PC-3 (cell line): ENCODE data around the gene PTPRH. TPM values are rescaled to one million over a fixed set of nuclear protein-coding genes. Genes with fewer than 3 reads are reported as not detected.
A peak's percentile ranks its signal among the peaks of the same experiment; 100 is the strongest.

Experiments
- ATAC-seq: fragments of 200-7000 bp; cut with Tn5 transposase; 2 replicates; pipeline ENCODE4 v1.9.1; 2020; ENCODE audit warnings: mild to moderate bottlenecking, moderate library complexity
- BruUV-seq: library from RNA; stranded (reverse); fragments of 400-500 nt; replicated peaks from 2 replicates; lab custom pipeline; 2021; lab: Mats Ljungman, UMichigan
- CTCF ChIA-PET: fragments of 300-600 bp; sonication (Branson Sonifier 250); formaldehyde crosslinking; loops from one replicate; lab custom pipeline; 2022; ENCODE audit warnings: antibody characterized with exemption; lab: Charles Lee
- POLR2A ChIA-PET: fragments of 300-600 bp; sonication (Branson Sonifier 250); formaldehyde crosslinking; loops from one replicate; lab custom pipeline; 2022; ENCODE audit warnings: antibody characterized with exemption; ENCODE audit not compliant: unreplicated experiment; lab: Charles Lee
- DNase-seq: peaks from one replicate; pipeline ENCODE4 v3.0.0-alpha.2; 2015
- H2AFZ ChIP-seq: fragments of 300-600 bp; sonication (generic); 2 replicates; pipeline ENCODE4 v1.6.0; 2016; ENCODE audit warnings: antibody characterized with exemption, low read length
- H3F3A ChIP-seq: fragments of 300-600 bp; sonication (generic); one replicate; pipeline ENCODE4 v1.6.0; 2017; ENCODE audit warnings: antibody characterized with exemption, low read length, control low read depth, mild to moderate bottlenecking; ENCODE audit not compliant: unreplicated experiment
- H3K27ac ChIP-seq: fragments of 300-600 bp; sonication (generic); 2 replicates; pipeline ENCODE4 v1.5.1; 2016; ENCODE audit warnings: mild to moderate bottlenecking, low read length
- H3K27me3 ChIP-seq: fragments of 300-600 bp; sonication (generic); 2 replicates; pipeline ENCODE4 v1.6.1; 2016; ENCODE audit warnings: low read length, mixed read lengths
- H3K36me3 ChIP-seq: fragments of 300-600 bp; sonication (generic); 2 replicates; pipeline ENCODE4 v1.6.1; 2016; ENCODE audit warnings: low read depth, mixed run types, low read length, mixed read lengths
- H3K4me1 ChIP-seq: fragments of 300-600 bp; sonication (generic); 2 replicates; pipeline ENCODE4 v1.5.1; 2016; ENCODE audit warnings: low read length; ENCODE audit not compliant: insufficient read depth
- H3K4me2 ChIP-seq: fragments of 300-600 bp; sonication (generic); 2 replicates; pipeline ENCODE4 v1.6.0; 2016; ENCODE audit warnings: low read length
- H3K4me3 ChIP-seq: fragments of 300-600 bp; sonication (generic); 2 replicates; pipeline ENCODE4 v1.5.1; 2016; ENCODE audit warnings: mild to moderate bottlenecking, low read length, mixed read lengths
- H3K79me2 ChIP-seq: fragments of 300-600 bp; sonication (generic); 2 replicates; pipeline ENCODE4 v1.6.1; 2017; ENCODE audit warnings: low read length, mixed read lengths
- H3K9ac ChIP-seq: fragments of 300-600 bp; sonication (generic); 2 replicates; pipeline ENCODE4 v1.6.0; 2016; ENCODE audit warnings: mild to moderate bottlenecking, low read length
- H3K9me2 ChIP-seq: fragments of 300-600 bp; sonication (generic); replicated peaks from 2 replicates; pipeline ENCODE4 v1.6.1; 2016; ENCODE audit warnings: mixed run types, low read length, mixed read lengths
- H3K9me3 ChIP-seq: fragments of 300-600 bp; sonication (generic); 2 replicates; pipeline ENCODE4 v1.6.1; 2016; ENCODE audit warnings: low read length, mixed read lengths
- H4K20me1 ChIP-seq: fragments of 300-600 bp; sonication (generic); 2 replicates; pipeline ENCODE4 v1.6.1; 2016; ENCODE audit warnings: low read length, mixed read lengths
- EZH2 ChIP-seq: fragments of 300-600 bp; sonication (generic); IDR thresholded peaks from one replicate; pipeline ENCODE4 v1.6.1; 2017; ENCODE audit warnings: antibody characterized with exemption, mild to moderate bottlenecking, low read length; ENCODE audit not compliant: unreplicated experiment
- EZH2phosphoT487 ChIP-seq: fragments of 300-600 bp; sonication (generic); IDR thresholded peaks from 2 replicates; pipeline ENCODE4 v1.6.1; 2018; ENCODE audit warnings: mild to moderate bottlenecking, antibody characterized with exemption, low read length, borderline replicate concordance
- intact Hi-C: fragments of 100-400 bp; cut with micrococcal nuclease; formaldehyde crosslinking; loops from 2 replicates; pipeline ENCODE4 v1.9.0; 2023
- total RNA-seq: library from RNA; depleted of rRNA; stranded (reverse); fragments of >200 nt; gene quantifications from 2 replicates; pipeline ENCODE4 v1.2.3, GENCODE V29; 2014
- TF ChIP-seq, protein P1 (sequence below): fragments of 300-600 bp; sonication (generic); conservative IDR thresholded peaks from 2 replicates; pipeline ENCODE4 v1.5.1; 2017; ENCODE audit warnings: antibody characterized with exemption, low read depth, mild to moderate bottlenecking, low read length

Gene PTPRH
- total RNA-seq, 1 experiment from 2014 or later, result 10.9 TPM

GRCh38 chr19:55152017-55152416, 57.3 kb downstream of the PTPRH start:
- POLR2A ChIA-PET, result no interaction called here
- peaks cover 2% of the 10 kb centered on the region; the same call in 1 of the 2 replicates for H3K4me1 ChIP-seq
- ATAC-seq, result peak; percentile 6; the same call in 1 of the 2 replicates

DNA sequence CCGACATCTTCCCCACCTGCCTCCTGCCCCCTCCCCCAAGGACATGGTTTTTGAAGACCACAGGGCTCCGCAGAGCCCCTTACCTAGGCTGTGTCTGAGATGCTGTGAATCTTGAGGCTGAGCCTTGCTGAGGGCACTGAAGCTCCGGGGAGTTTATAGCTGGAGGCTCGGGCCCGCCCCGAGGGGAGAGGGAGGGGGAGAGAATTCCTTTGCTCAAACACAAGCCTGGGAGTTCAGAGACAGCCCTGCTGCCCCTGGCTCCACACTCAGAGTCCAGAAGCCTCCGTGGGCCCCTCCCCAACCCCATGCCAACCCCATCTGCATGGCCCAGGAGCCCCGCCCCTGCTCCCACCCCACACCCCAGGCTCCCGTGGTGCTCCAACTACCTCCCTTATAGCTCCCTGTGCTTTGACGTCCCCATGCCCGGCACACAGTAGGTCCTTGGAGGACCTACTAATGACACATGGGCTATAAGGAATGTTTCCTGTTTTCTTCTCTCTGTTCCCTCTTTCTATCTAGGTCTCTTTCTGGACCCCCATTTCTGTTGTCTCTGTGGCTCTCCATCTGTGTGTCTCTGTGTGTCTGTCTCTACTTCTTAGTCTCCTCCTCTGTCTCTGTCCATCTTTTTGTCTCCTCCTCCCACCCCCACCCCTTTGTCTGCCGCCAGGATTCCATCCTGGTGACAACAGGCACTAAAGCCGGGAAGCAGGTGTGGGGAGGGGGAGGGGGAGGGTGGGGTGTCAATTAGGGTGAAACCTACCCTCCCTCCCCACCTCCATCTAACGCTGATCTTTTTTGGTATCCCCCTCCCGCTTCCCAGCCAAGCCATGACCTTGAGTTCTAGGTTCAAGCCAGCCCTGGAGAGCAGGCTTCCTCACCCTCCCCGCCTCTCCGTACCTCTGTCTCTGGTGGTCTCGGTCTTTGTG, 60.0 kb downstream of the PTPRH start, which contains the start of gene TNNT1:
TSS of gene TNNT1 (minus strand) at position 129 of the 926 bp plus-strand sequence. CDS start 2,049 bp downstream, outside the sequence.
- CTCF ChIA-PET, result interaction anchor here (0.5 to 1.0 kb wide), 2 partner anchors 12 to 108 kb away, joined by 3 to 4 read pairs; no protein-coding TSS in a partner anchor
- TF ChIP-seq EZH2 (no peak), EZH2phosphoT487 (no peak)
- TF ChIP-seq, protein P1, sequence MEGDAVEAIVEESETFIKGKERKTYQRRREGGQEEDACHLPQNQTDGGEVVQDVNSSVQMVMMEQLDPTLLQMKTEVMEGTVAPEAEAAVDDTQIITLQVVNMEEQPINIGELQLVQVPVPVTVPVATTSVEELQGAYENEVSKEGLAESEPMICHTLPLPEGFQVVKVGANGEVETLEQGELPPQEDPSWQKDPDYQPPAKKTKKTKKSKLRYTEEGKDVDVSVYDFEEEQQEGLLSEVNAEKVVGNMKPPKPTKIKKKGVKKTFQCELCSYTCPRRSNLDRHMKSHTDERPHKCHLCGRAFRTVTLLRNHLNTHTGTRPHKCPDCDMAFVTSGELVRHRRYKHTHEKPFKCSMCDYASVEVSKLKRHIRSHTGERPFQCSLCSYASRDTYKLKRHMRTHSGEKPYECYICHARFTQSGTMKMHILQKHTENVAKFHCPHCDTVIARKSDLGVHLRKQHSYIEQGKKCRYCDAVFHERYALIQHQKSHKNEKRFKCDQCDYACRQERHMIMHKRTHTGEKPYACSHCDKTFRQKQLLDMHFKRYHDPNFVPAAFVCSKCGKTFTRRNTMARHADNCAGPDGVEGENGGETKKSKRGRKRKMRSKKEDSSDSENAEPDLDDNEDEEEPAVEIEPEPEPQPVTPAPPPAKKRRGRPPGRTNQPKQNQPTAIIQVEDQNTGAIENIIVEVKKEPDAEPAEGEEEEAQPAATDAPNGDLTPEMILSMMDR, result no peak
- H3F3A ChIP-seq, result peaks cover 5% of the 10 kb centered on the region
- DNase-seq (peak; percentile 25), ATAC-seq (no peak)
- no TSS peak for BruUV-seq
- H3K9me2 ChIP-seq, result no peaks in the 10 kb centered on the region
- POLR2A ChIA-PET, result no interaction called here
- H3K4me1 ChIP-seq, result peaks cover 6% of the 10 kb centered on the region; the same call in 1 of the 2 replicates
- no peak within 1 kb of the TSS for H3K27ac ChIP-seq
- no peak within 1 kb of the TSS for H3K4me2 ChIP-seq
- H3K4me3 ChIP-seq, result no peak within 1 kb of the TSS
- H3K36me3 ChIP-seq, result no peaks in the 10 kb centered on the region
- intact Hi-C loops, result no loop called here
- no peaks in the 10 kb centered on the region for H3K9me3 ChIP-seq
- no peak within 1 kb of the TSS for H2AFZ ChIP-seq
- no peak within 1 kb of the TSS for H3K9ac ChIP-seq
- 0 out of 2 replicates have a peak, but pooled peaks cover 3% of the 10 kb centered on the region for H3K79me2 ChIP-seq
- H3K27me3 ChIP-seq, result no peaks in the 10 kb centered on the region
- H4K20me1 ChIP-seq, result no peaks in the 10 kb centered on the region

More at GRCh38 chr19:55152017-55152416, 57.3 kb downstream of the PTPRH start:
- no peaks in the 10 kb centered on the region for H3K79me2 ChIP-seq
- H3F3A ChIP-seq, result peaks cover 5% of the 10 kb centered on the region
- no peak overlapping the region for H3K9ac ChIP-seq
- CTCF ChIA-PET, result no interaction called here
- H3K27me3 ChIP-seq, result no peaks in the 10 kb centered on the region
- intact Hi-C loops, result no loop called here
- no peak overlapping the region for H3K4me3 ChIP-seq
- peak; percentile 39 for DNase-seq
- H3K4me2 ChIP-seq, result no peak overlapping the region
- H3K36me3 ChIP-seq, result no peaks in the 10 kb centered on the region
- BruUV-seq, result no TSS peak
- peak overlapping the region; percentile 27; the same call in 1 of the 2 replicates for H3K27ac ChIP-seq
- H3K9me2 ChIP-seq, result no peaks in the 10 kb centered on the region
- no peak for TF ChIP-seq EZH2
- TF ChIP-seq EZH2phosphoT487, result no peak
- TF ChIP-seq, protein P1, result no peak
- no peaks in the 10 kb centered on the region for H3K9me3 ChIP-seq
- H4K20me1 ChIP-seq, result no peaks in the 10 kb centered on the region
- H2AFZ ChIP-seq, result peak overlapping the region; percentile 80
